HEK293 (cell line): ENCODE measurements around the gene PDZD2.

Source experiments
- CTCF ChIA-PET: fragments of 350-600 bp; formaldehyde crosslinking; extraction: SDS; loops from one replicate; lab custom pipeline; 2021; ENCODE audit warnings: antibody characterized with exemption; lab: Yijun Ruan, JAX
- POLR2A ChIA-PET: fragments of 300-600 bp; formaldehyde crosslinking; extraction: SDS; loops from one replicate; lab custom pipeline; 2020; ENCODE audit warnings: antibody characterized with exemption, inconsistent platforms; lab: Yijun Ruan, JAX
- H3K27ac ChIP-seq: fragments of 200-500 bp; sonication (Bioruptor generic); 2 replicates; pipeline ENCODE4 v1.5.1; 2014; ENCODE audit warnings: low read depth, low read length, control low read depth, inconsistent platforms; ENCODE audit errors: extremely low read depth
- H3K36me3 ChIP-seq, 2 experiments: fragments of 200-500 bp in 1 of 2; sonication (Bioruptor generic) in 1 of 2; 1 replicate in 1 of 2; 2 replicates in 1 of 2; pipeline ENCODE4 v1.5.1; 2014 to 2017; ENCODE audit warnings: inconsistent platforms in 2 of 2, low read length in 2 of 2; ENCODE audit not compliant: control insufficient read depth in 2 of 2, insufficient read depth in 1 of 2
- H3K4me1 ChIP-seq: fragments of 200-500 bp; sonication (Bioruptor generic); 2 replicates; pipeline ENCODE4 v1.5.1; 2014; ENCODE audit warnings: mild to moderate bottlenecking, low read length, inconsistent platforms; ENCODE audit not compliant: control insufficient read depth, insufficient read depth
- H3K4me3 ChIP-seq: 2 replicates; pipeline ENCODE4 v1.5.1; 2011; ENCODE audit warnings: low read depth, mild to moderate bottlenecking, control low read depth, low read length, moderate library complexity
- H3K9me3 ChIP-seq: fragments of 200-500 bp; sonication (Bioruptor generic); 2 replicates; pipeline ENCODE4 v1.5.1; 2014; ENCODE audit warnings: low read depth, low read length, inconsistent platforms; ENCODE audit not compliant: control insufficient read depth, insufficient read depth
- KLF7 ChIP-seq: fragments of 450-650 bp; formaldehyde crosslinking; IDR thresholded peaks from 2 replicates; pipeline ENCODE4 v1.5.1; 2016; ENCODE audit warnings: missing biosample characterization, missing genetic modification characterization, borderline replicate concordance
- PRDM10 ChIP-seq: fragments of 450-650 bp; formaldehyde crosslinking; IDR thresholded peaks from 2 replicates; pipeline ENCODE4 v1.5.1; 2016; ENCODE audit warnings: missing biosample characterization, missing genetic modification characterization
- ZIC2 ChIP-seq: fragments of 450-650 bp; formaldehyde crosslinking; IDR thresholded peaks from 2 replicates; pipeline ENCODE4 v1.5.1; 2016; ENCODE audit warnings: missing biosample characterization, missing genetic modification characterization
- ZNF16 ChIP-seq: fragments of 450-650 bp; formaldehyde crosslinking; IDR thresholded peaks from 2 replicates; pipeline ENCODE4 v1.5.1; 2016; ENCODE audit warnings: low read depth, missing biosample characterization, missing genetic modification characterization
- ZNF280C ChIP-seq: fragments of 450-650 bp; formaldehyde crosslinking; IDR thresholded peaks from 2 replicates; pipeline ENCODE4 v1.5.1; 2016; ENCODE audit warnings: missing biosample characterization, missing genetic modification characterization
- ZNF518A ChIP-seq: fragments of 450-650 bp; formaldehyde crosslinking; conservative IDR thresholded peaks from 2 replicates; pipeline ENCODE4 v1.5.1; 2016; ENCODE audit warnings: low read depth, missing biosample characterization, missing genetic modification characterization
- ZNF521 ChIP-seq: fragments of 450-650 bp; formaldehyde crosslinking; IDR thresholded peaks from 2 replicates; pipeline ENCODE4 v1.5.1; 2017; ENCODE audit warnings: missing biosample characterization, mild to moderate bottlenecking, missing genetic modification characterization
- ZNF600 ChIP-seq: fragments of 450-650 bp; formaldehyde crosslinking; IDR thresholded peaks from 2 replicates; pipeline ENCODE4 v1.5.1; 2016; ENCODE audit warnings: missing biosample characterization, missing genetic modification characterization
- ZNF623 ChIP-seq: fragments of 450-650 bp; formaldehyde crosslinking; IDR thresholded peaks from 2 replicates; pipeline ENCODE4 v1.5.1; 2016; ENCODE audit warnings: missing biosample characterization, missing genetic modification characterization
- ZNF664 ChIP-seq: fragments of 450-650 bp; formaldehyde crosslinking; IDR thresholded peaks from 2 replicates; pipeline ENCODE4 v1.5.1; 2016; ENCODE audit warnings: missing biosample characterization, missing genetic modification characterization
- ZNF677 ChIP-seq: fragments of 450-650 bp; IDR thresholded peaks from 2 replicates; pipeline ENCODE4 v1.5.0; 2018; ENCODE audit warnings: missing biosample characterization, mild to moderate bottlenecking, missing genetic modification characterization, moderate library complexity
- ZNF692 ChIP-seq: fragments of 450-650 bp; formaldehyde crosslinking; IDR thresholded peaks from 2 replicates; pipeline ENCODE4 v1.5.1; 2016; ENCODE audit warnings: missing biosample characterization, missing genetic modification characterization

Gene PDZD2

GRCh38 chr5:32029261-32029660 is 390.3 kb downstream of the PDZD2 start (continued):
- no peak for TF ChIP-seq PRDM10
- no peak for TF ChIP-seq ZNF600

GRCh38 chr5:32029781-32030180 is 390.9 kb downstream of the PDZD2 start:
- TF ChIP-seq ZNF664 (tag by site-specific recombination) (no peak), ZNF692 (tag by site-specific recombination) (no peak), KLF7 (tag by site-specific recombination) (no peak), ZIC2 (tag by site-specific recombination) (no peak)
- TF ChIP-seq, all 188 proteins: peak for 0
- Histone ChIP-seq H3K4me3 (no peak overlapping the region), H3K27ac (no peak overlapping the region), H3K36me3 (no peaks in the 10 kb centered on the region), H3K9me3 (no peaks in the 10 kb centered on the region), H3K4me1 (no peaks in the 10 kb centered on the region)
- ChIA-PET CTCF (no interaction called here), POLR2A (no interaction called here)

- POLR2A ChIA-PET, result no interaction called here
Measured at GRCh38 chr5:32030222-32030621, 391.3 kb downstream of the PDZD2 start.

More at GRCh38 chr5:32030222-32030621, 391.3 kb downstream of the PDZD2 start:
- Histone ChIP-seq H3K4me3 (no peak overlapping the region), H3K36me3 (no peaks in the 10 kb centered on the region), H3K9me3 (no peaks in the 10 kb centered on the region), H3K4me1 (no peaks in the 10 kb centered on the region), H3K27ac (no peak overlapping the region)
- TF ChIP-seq ZNF16 (no peak), ZNF521 (no peak), ZNF518A (no peak), ZNF280C (tag by site-specific recombination) (no peak), ZNF677 (tag by site-specific recombination) (no peak), ZNF623 (tag by site-specific recombination) (no peak)
- CTCF ChIA-PET, result no interaction called here
